ENCODE data around the gene BIRC7. TPM values are rescaled to one million over a fixed set of nuclear protein-coding genes. Genes with fewer than 3 reads are reported as not detected.
A peak's percentile ranks its signal among the peaks of the same experiment; 100 is the strongest.

Gene BIRC7
- total RNA-seq, 2 experiments from 2014 or later: not detected

GRCh38 chr20:63194797-63195173, 40.9 kb upstream of the BIRC7 start:
- ChIA-PET CTCF (no interaction called here), POLR2A (no interaction called here)
- Mint-ChIP-seq H3K27me3 (no peaks in the 10 kb centered on the region), H3K36me3 (ENCODE audit: low read depth) (peaks cover 8% of the 10 kb centered on the region), H3K4me3 (no peak overlapping the region), H3K9me3 (no peaks in the 10 kb centered on the region), H3K27ac (no peak overlapping the region), H3K4me1 (peaks cover 4% of the 10 kb centered on the region)
- no peak for DNase-seq

DNA sequence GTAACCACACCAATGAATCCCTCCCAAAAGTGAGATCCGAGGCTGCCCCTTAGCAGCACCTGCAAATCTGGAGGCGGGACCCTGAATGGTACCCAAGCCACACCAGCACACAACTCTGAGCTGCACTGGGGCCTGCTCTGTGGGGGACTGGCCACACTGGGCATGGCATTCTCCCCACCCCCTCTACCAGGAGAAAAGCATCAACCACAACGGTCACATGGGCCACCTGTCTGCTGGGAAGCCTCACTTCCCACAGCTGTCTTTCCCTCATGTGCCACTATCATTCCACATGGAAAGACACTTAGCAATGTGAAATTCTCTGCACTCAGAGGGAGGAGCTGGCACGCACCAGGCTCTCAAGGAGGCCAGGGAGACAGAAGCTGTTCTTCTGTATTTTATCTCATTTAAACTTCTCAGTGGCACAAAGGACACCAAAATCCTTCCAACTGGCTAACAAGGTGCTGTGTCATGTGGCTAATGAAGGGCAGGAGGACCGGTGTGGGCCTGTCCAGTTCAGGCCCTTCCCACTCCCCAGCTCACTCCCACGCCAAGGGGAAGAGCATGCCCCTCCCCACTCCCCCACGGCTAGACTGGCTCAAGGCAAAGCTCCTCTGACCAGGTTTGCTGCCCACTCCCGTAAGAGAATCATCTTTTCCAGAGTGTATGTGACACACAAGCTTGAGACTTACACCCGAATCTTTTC, 38.8 kb upstream of the BIRC7 start:
- Mint-ChIP-seq H3K4me3 (no peak overlapping the region), H3K27ac (no peak overlapping the region), H3K9me3 (no peaks in the 10 kb centered on the region), H3K36me3 (ENCODE audit: low read depth) (peaks cover 14% of the 10 kb centered on the region), H3K27me3 (no peaks in the 10 kb centered on the region), H3K4me1 (peaks cover 4% of the 10 kb centered on the region)
- POLR2A ChIA-PET: no interaction called here
- CTCF ChIA-PET: interaction anchor here (0.5 kb wide), 1 partner anchor 185 kb away, joined by 3 read pairs; no protein-coding TSS in a partner anchor
- no peak for DNase-seq

- H3K4me1 Mint-ChIP-seq: peaks cover 4% of the 10 kb centered on the region
- peaks cover 14% of the 10 kb centered on the region for H3K36me3 Mint-ChIP-seq (ENCODE audit: low read depth)
- no peak overlapping the region for H3K27ac Mint-ChIP-seq
- ChIA-PET POLR2A (no interaction called here), CTCF (interaction anchor here (0.6 to 0.9 kb wide), 3 partner anchors 11 to 57 kb away, joined by 3 read pairs; no protein-coding TSS in a partner anchor)
- no peaks in the 10 kb centered on the region for H3K9me3 Mint-ChIP-seq
- no peaks in the 10 kb centered on the region for H3K27me3 Mint-ChIP-seq
- DNase-seq: no peak
- no peak overlapping the region for H3K4me3 Mint-ChIP-seq
These were observed 37.1 kb upstream of the BIRC7 start for GRCh38 chr20:63198606-63199005.

GRCh38 chr20:63202021-63202420, 33.7 kb upstream of the BIRC7 start:
- Mint-ChIP-seq H3K27me3 (no peaks in the 10 kb centered on the region), H3K4me1 (peaks cover 4% of the 10 kb centered on the region), H3K36me3 (ENCODE audit: low read depth) (peaks cover 17% of the 10 kb centered on the region), H3K4me3 (no peak overlapping the region), H3K27ac (no peak overlapping the region), H3K9me3 (no peaks in the 10 kb centered on the region)
- ChIA-PET POLR2A (no interaction called here), CTCF (no interaction called here)
- DNase-seq: no peak

DNA sequence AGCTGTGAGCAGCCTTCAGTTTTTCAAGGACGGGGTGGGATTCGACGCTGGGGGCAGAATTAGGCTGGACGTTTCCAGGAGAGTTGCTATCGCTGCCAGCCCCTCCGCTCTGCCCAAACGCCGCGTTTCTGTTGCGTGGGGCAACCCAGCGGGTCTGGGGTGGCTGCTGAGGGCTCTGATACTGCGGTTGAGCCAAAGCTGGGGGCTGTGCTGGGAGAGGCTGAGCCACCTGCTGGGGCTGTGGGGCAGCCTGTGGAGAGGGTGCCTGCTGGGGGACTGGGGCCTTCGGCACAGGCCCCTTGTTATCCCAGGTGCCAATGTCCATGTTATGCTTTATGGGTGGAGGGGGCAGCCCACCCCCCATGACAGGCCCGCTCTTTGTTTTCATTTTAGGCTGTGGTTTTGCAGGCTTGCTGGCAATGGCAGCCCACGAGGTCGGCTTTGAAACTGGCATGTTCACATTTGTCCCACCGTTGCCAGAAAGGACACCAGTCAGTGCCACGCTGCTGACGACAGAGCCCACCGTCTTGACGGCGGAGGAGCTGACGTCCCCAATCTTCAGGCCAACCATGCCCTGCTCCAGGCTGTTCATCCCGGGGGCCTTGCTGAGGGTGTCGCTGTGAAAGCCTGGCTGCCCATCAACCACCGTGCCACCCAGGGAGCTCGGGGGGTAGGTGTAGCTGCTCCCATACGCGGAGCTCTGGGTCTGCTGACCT, 32.7 kb upstream of the BIRC7 start:
- H3K27me3 Mint-ChIP-seq: no peaks in the 10 kb centered on the region
- H3K27ac Mint-ChIP-seq: no peak overlapping the region
- POLR2A ChIA-PET: no interaction called here
- no peak for DNase-seq
- H3K36me3 Mint-ChIP-seq (ENCODE audit: low read depth): peaks cover 18% of the 10 kb centered on the region
- no peaks in the 10 kb centered on the region for H3K9me3 Mint-ChIP-seq
- CTCF ChIA-PET: interaction anchor here (1.5 kb wide), 1 partner anchor 21 kb away, joined by 3 read pairs; no protein-coding TSS in a partner anchor
- H3K4me1 Mint-ChIP-seq: no peaks in the 10 kb centered on the region
- H3K4me3 Mint-ChIP-seq: no peak overlapping the region

DNA sequence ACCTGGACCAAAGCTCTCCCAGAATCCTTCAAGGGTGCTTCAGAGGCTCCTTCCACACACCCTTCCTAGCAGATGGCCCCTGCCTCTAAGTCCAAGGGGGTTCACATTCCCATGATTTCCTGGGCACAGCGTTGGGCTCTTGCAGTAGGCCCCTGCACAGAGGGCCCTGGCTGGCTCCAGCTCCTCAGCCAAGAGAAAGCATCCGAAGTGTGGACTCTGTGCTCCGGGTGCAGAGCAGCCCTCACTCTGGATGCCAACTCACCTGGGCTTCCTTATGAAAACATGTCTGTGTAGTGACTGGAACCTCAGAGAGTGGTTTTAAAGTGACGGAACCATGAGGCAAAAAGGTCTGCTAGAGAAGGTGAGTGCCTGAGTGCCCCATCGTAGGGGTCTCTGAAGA, 31.3 kb upstream of the BIRC7 start:
- POLR2A ChIA-PET: no interaction called here
- DNase-seq: no peak
- Mint-ChIP-seq H3K4me1 (no peaks in the 10 kb centered on the region), H3K36me3 (ENCODE audit: low read depth) (peaks cover 20% of the 10 kb centered on the region), H3K9me3 (no peaks in the 10 kb centered on the region), H3K4me3 (no peak overlapping the region), H3K27me3 (no peaks in the 10 kb centered on the region), H3K27ac (no peak overlapping the region)
- CTCF ChIA-PET: no interaction called here

- H3K36me3 Mint-ChIP-seq (ENCODE audit: low read depth): peaks cover 23% of the 10 kb centered on the region
- no peaks in the 10 kb centered on the region for H3K9me3 Mint-ChIP-seq
- no peak overlapping the region for H3K27ac Mint-ChIP-seq
- ChIA-PET POLR2A (interaction anchor here (0.7 kb wide), 1 partner anchor 136 kb away, joined by 3 read pairs; no protein-coding TSS in a partner anchor), CTCF (interaction anchor here (1.2 kb wide), 1 partner anchor 9 kb away, joined by 4 read pairs; no protein-coding TSS in a partner anchor)
- H3K4me1 Mint-ChIP-seq: peaks cover 12% of the 10 kb centered on the region
- DNase-seq: no peak
- H3K27me3 Mint-ChIP-seq: no peaks in the 10 kb centered on the region
- H3K4me3 Mint-ChIP-seq: no peak overlapping the region
These were observed 29.8 kb upstream of the BIRC7 start for GRCh38 chr20:63205896-63206295.

GRCh38 chr20:63206878-63207277, 28.8 kb upstream of the BIRC7 start:
- CTCF ChIA-PET: no interaction called here
- Mint-ChIP-seq H3K4me1 (peaks cover 16% of the 10 kb centered on the region), H3K36me3 (ENCODE audit: low read depth) (peaks cover 21% of the 10 kb centered on the region)

DNA sequence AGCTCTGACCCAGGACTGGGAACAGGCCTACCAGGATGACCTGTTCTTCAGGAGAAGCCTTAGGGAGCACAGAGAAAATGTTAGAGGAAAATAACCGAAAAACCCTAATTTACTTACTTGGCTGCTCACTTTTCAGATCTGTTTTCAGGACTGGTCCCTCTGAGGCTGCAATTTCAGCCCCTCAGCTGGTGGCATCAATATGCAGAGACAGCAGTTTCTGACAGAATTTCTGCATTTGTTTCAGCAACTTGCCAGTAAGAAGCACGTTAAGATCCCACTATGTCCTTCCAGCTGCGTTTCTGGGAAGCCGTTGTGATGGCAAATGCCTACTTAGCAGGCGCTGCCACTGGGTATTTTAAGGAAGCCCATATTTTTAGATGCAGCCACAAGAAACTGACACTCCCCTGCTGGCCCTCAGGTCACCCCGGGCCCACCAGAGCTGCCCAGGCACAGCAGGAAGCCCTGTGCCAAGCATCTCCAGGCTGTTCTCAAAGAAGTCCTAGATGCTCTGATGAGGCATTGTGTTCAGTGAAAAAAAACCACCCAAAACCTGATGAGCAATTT, 27.3 kb upstream of the BIRC7 start:
- H3K4me3 Mint-ChIP-seq: no peak overlapping the region
- H3K27me3 Mint-ChIP-seq: no peaks in the 10 kb centered on the region
- peaks cover 28% of the 10 kb centered on the region for H3K4me1 Mint-ChIP-seq
- ChIA-PET POLR2A (no interaction called here), CTCF (no interaction called here)
- no peak overlapping the region for H3K27ac Mint-ChIP-seq
- DNase-seq: no peak
- no peaks in the 10 kb centered on the region for H3K9me3 Mint-ChIP-seq
- peaks cover 29% of the 10 kb centered on the region for H3K36me3 Mint-ChIP-seq (ENCODE audit: low read depth)

More at GRCh38 chr20:63206878-63207277, 28.8 kb upstream of the BIRC7 start:
- Mint-ChIP-seq H3K4me3 (no peak overlapping the region), H3K27ac (peak overlapping the region; percentile 5), H3K9me3 (no peaks in the 10 kb centered on the region), H3K27me3 (no peaks in the 10 kb centered on the region)
- DNase-seq: no peak
- POLR2A ChIA-PET: no interaction called here

GRCh38 chr20:63210011-63210605, 25.6 kb upstream of the BIRC7 start:
- Mint-ChIP-seq H3K36me3 (ENCODE audit: low read depth) (peaks cover 40% of the 10 kb centered on the region), H3K27me3 (no peaks in the 10 kb centered on the region), H3K4me1 (peaks cover 44% of the 10 kb centered on the region), H3K9me3 (no peaks in the 10 kb centered on the region), H3K4me3 (no peak overlapping the region), H3K27ac (no peak overlapping the region)
- CTCF ChIA-PET: interaction anchor here (2.5 to 6.1 kb wide), 2 partner anchors 10 to 13 kb away, joined by 7 to 22 read pairs; no protein-coding TSS in a partner anchor
- no peak for DNase-seq
- POLR2A ChIA-PET: no interaction called here

- Mint-ChIP-seq H3K4me3 (no peak overlapping the region), H3K27ac (no peak overlapping the region), H3K4me1 (peaks cover 55% of the 10 kb centered on the region), H3K36me3 (ENCODE audit: low read depth) (peaks cover 37% of the 10 kb centered on the region), H3K9me3 (no peaks in the 10 kb centered on the region), H3K27me3 (no peaks in the 10 kb centered on the region)
- no peak for DNase-seq
- CTCF ChIA-PET: interaction anchor here (0.7 to 6.1 kb wide), 2 partner anchors 11 to 21 kb away, joined by 3 to 22 read pairs; no protein-coding TSS in a partner anchor
- POLR2A ChIA-PET: no interaction called here
These were observed 23.3 kb upstream of the BIRC7 start for GRCh38 chr20:63212393-63212730.

GRCh38 chr20:63212792-63213191, 22.9 kb upstream of the BIRC7 start:
- Mint-ChIP-seq H3K27me3 (no peaks in the 10 kb centered on the region), H3K36me3 (ENCODE audit: low read depth) (peaks cover 37% of the 10 kb centered on the region), H3K4me1 (peaks cover 55% of the 10 kb centered on the region), H3K9me3 (no peaks in the 10 kb centered on the region), H3K4me3 (no peak overlapping the region), H3K27ac (no peak overlapping the region)
- POLR2A ChIA-PET: no interaction called here
- CTCF ChIA-PET: interaction anchor here (6.1 kb wide), 1 partner anchor 11 kb away, joined by 22 read pairs; no protein-coding TSS in a partner anchor
- no peak for DNase-seq

DNA sequence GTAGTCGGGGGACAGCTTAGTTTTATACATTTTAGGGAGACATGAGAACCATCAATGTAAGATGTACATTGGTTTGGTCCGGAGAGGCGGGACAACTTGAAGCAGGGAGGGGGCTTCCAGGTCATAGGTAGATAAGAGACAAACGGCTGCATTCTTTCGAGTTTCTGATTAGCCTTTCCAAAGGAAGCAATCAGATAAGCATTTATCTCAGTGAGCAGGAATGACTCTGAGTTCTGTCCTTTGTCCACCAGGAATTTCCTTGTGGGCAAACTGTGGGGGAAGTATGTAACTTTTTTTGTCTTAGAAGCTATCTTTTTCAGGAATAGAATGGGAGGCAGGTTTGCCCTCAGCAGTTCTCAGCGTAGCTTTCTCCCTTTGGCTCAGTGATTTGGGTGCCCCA, 21.2 kb upstream of the BIRC7 start:
- Mint-ChIP-seq H3K27ac (peak overlapping the region; percentile 47), H3K36me3 (ENCODE audit: low read depth) (peaks cover 32% of the 10 kb centered on the region), H3K9me3 (no peaks in the 10 kb centered on the region), H3K4me3 (peak overlapping the region; percentile 95), H3K27me3 (no peaks in the 10 kb centered on the region), H3K4me1 (peaks cover 54% of the 10 kb centered on the region)
- ChIA-PET CTCF (interaction anchor here (0.8 to 6.1 kb wide), 4 partner anchors 9 to 236 kb away, joined by 3 to 22 read pairs (median 4); no protein-coding TSS in a partner anchor), POLR2A (no interaction called here)
- DNase-seq: no peak
